ENCODE results near the gene MGRN1. TPM values are rescaled to one million over a fixed set of nuclear protein-coding genes. Genes with fewer than 3 reads are reported as not detected.

The MGRN1 gene
- total RNA-seq, 3 donors from 2014 or later = 72.3 to 80.2 (median 77.0) TPM

- intact Hi-C loops (cut with DNase I, micrococcal nuclease) = no loop called here
- Histone ChIP-seq H3K36me3 (ENCODE audit: low read depth) (no peaks in the 10 kb centered on the region), H3K9me3 (no peaks in the 10 kb centered on the region), H3K4me1 (ENCODE audit: low read depth) (peaks cover 20% of the 10 kb centered on the region), H3K4me3 (no peak overlapping the region)
- TF ChIP-seq, protein P1, sequence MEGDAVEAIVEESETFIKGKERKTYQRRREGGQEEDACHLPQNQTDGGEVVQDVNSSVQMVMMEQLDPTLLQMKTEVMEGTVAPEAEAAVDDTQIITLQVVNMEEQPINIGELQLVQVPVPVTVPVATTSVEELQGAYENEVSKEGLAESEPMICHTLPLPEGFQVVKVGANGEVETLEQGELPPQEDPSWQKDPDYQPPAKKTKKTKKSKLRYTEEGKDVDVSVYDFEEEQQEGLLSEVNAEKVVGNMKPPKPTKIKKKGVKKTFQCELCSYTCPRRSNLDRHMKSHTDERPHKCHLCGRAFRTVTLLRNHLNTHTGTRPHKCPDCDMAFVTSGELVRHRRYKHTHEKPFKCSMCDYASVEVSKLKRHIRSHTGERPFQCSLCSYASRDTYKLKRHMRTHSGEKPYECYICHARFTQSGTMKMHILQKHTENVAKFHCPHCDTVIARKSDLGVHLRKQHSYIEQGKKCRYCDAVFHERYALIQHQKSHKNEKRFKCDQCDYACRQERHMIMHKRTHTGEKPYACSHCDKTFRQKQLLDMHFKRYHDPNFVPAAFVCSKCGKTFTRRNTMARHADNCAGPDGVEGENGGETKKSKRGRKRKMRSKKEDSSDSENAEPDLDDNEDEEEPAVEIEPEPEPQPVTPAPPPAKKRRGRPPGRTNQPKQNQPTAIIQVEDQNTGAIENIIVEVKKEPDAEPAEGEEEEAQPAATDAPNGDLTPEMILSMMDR (IDR thresholded peaks at IDR 0.05) = no peak
- no peak for DNase-seq
- no peak for ATAC-seq
These were observed 14.3 kb upstream of the MGRN1 start for GRCh38 chr16:4610011-4611005.

DNA sequence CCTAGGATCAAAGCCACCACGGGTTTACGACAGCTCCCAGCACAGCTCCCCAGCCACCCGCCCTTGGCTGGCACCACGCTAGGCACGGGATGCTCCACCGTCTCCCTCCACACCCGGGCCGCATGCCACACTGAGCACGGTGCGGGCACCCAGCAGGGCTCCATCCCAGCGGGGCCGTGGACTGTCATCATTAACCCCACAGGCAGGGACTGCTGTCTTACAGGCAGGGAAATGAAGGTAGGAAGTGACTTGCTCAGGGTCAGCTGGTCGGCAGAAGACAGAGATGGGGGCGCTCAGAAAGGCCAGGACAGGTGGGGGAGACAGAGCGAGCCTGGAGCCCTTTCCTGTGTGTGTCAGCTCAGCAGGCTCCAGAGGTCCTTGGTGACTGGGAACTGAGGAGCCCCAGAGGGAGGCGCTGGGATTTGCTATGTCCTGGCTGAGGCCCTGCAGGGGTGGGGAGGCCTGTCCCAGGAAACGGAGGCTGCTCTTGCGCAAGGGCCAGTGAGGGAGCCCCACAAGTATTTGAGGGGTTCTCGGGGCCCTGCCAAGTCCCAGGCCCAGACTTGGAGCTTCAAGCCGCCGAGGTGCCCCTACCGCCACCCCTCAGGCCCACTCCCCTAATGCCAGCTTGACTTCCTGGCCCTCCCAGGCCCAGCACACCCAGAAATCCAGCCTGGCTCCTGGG lies 13.1 kb upstream of the MGRN1 start:
- Histone ChIP-seq H3K36me3 (ENCODE audit: low read depth) (no peaks in the 10 kb centered on the region), H3K9me3 (no peaks in the 10 kb centered on the region), H3K4me1 (ENCODE audit: low read depth) (peaks cover 27% of the 10 kb centered on the region), H3K4me3 (no peak overlapping the region)
- DNase-seq = no peak
- TF ChIP-seq, protein P1 (IDR thresholded peaks at IDR 0.05) = no peak
- intact Hi-C loops (cut with DNase I, micrococcal nuclease) = no loop called here
- ATAC-seq = no peak

DNA sequence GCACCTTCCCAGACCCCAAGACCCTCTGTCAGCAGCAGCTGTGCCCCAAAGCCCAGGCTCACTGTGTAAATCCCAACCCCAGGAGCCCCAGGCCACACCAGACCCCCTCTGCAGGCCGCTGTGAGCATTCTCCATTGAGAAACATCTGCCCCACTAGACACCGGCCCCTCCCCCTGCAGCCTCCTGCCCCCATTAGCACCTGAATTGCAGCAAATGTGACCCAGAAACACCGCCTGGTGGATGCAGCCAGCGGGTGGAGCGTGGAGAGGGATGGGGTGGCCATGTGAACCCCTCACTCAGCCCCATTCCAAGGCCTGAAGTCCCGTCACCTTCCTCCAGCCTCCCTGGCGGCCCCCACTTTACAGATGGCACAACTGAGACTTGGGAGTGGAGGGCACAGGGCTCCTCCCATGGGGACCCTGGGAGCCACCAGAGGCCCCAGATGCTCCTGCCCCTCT lies 12.1 kb upstream of the MGRN1 start:
- ATAC-seq = no peak
- TF ChIP-seq, protein P1 (IDR thresholded peaks at IDR 0.05) = no peak
- intact Hi-C loops (cut with DNase I, micrococcal nuclease) = no loop called here
- H3K36me3 ChIP-seq (ENCODE audit: low read depth) = no peaks in the 10 kb centered on the region
- H3K9me3 ChIP-seq = no peaks in the 10 kb centered on the region
- H3K4me3 ChIP-seq = no peak overlapping the region
- peaks cover 27% of the 10 kb centered on the region for H3K4me1 ChIP-seq (ENCODE audit: low read depth)
- DNase-seq = no peak

- H3K4me1 ChIP-seq (ENCODE audit: low read depth) = peaks cover 27% of the 10 kb centered on the region
- no peaks in the 10 kb centered on the region for H3K36me3 ChIP-seq (ENCODE audit: low read depth)
- no peak overlapping the region for H3K4me3 ChIP-seq
- intact Hi-C loops (cut with DNase I, micrococcal nuclease) = no loop called here
- H3K9me3 ChIP-seq = no peaks in the 10 kb centered on the region
- DNase-seq (peak in 1 of 3 donors; percentile 14), ATAC-seq (no peak)
- TF ChIP-seq, protein P1 (IDR thresholded peaks at IDR 0.05) = no peak
These were observed 11.5 kb upstream of the MGRN1 start for GRCh38 chr16:4612977-4613635.
